ENCODE data around the gene HOMER2.

GRCh38 chr15:82921939-82922338, 30.6 kb downstream of the HOMER2 start:
- TF ChIP-seq POLR2A (IDR thresholded peaks at IDR 0.05) (no peak), EP300 (IDR thresholded peaks at IDR 0.05) (no peak), POLR2AphosphoS5 (IDR thresholded peaks at IDR 0.05) (no peak)
- TF ChIP-seq, protein P1, sequence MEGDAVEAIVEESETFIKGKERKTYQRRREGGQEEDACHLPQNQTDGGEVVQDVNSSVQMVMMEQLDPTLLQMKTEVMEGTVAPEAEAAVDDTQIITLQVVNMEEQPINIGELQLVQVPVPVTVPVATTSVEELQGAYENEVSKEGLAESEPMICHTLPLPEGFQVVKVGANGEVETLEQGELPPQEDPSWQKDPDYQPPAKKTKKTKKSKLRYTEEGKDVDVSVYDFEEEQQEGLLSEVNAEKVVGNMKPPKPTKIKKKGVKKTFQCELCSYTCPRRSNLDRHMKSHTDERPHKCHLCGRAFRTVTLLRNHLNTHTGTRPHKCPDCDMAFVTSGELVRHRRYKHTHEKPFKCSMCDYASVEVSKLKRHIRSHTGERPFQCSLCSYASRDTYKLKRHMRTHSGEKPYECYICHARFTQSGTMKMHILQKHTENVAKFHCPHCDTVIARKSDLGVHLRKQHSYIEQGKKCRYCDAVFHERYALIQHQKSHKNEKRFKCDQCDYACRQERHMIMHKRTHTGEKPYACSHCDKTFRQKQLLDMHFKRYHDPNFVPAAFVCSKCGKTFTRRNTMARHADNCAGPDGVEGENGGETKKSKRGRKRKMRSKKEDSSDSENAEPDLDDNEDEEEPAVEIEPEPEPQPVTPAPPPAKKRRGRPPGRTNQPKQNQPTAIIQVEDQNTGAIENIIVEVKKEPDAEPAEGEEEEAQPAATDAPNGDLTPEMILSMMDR (IDR thresholded peaks at IDR 0.05): no peak

Measured in suprapubic skin (tissue), 4 donors.